GM12892 (cell line): ENCODE results near the gene ANGPT4.

Experiments used
- POLR2A ChIP-seq: IDR thresholded peaks from 2 replicates; pipeline ENCODE4 v1.6.1; 2011; ENCODE audit warnings: low read depth, low read length, control low read depth
- POLR2AphosphoS5 ChIP-seq: IDR thresholded peaks from 2 replicates; pipeline ENCODE4 v1.6.1; 2011; ENCODE audit warnings: low read depth, low read length, control low read depth
- TAF1 ChIP-seq: IDR thresholded peaks from 2 replicates; pipeline ENCODE4 v1.6.1; 2011; ENCODE audit warnings: low read depth, mild to moderate bottlenecking, control low read depth, low read length, borderline replicate concordance

DNA sequence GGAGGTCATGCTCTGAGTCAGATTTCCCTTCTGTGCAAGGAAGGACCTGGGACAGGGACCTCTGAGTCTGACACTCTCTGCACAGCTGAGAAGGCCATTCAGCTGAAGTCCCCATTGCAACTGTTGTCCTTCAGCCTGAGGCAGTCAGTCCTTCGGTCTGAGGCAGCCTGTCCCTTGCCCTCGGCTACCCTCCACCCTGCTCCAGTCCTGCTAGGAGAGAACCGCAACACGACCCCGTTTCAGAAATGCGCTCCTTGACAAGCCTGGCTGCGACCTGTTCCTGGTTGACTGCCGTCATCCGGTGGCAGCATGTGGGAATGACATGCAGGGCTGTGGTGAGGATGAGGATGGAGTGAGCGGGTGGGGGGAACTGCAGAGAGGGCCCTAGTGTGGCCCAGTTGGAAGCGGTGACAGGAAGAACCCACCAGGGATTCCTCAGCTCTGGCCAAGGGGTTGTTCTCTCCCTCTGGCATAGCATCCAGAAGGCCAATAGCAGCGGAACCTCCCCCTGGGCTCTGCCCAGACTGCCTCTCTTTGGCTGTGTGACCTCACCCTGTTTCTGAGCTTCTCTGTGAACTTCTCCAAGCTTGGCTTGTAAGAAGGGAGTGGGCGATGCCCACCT, 40.3 kb upstream of the ANGPT4 start:
- TF ChIP-seq TAF1 (no peak), POLR2A (no peak), POLR2AphosphoS5 (no peak)
